SH-SY5Y (cell line): Measurements from ENCODE around the gene TMEM87A.

Experiments used
- GATA2 ChIP-seq: IDR thresholded peaks from 2 replicates; pipeline ENCODE4 v1.6.1; 2011; ENCODE audit warnings: mild to moderate bottlenecking, low read depth, low read length
- GATA3 ChIP-seq: IDR thresholded peaks from 2 replicates; pipeline ENCODE4 v1.6.1; 2011; ENCODE audit warnings: low read depth, mild to moderate bottlenecking, low read length, moderate library complexity

DNA sequence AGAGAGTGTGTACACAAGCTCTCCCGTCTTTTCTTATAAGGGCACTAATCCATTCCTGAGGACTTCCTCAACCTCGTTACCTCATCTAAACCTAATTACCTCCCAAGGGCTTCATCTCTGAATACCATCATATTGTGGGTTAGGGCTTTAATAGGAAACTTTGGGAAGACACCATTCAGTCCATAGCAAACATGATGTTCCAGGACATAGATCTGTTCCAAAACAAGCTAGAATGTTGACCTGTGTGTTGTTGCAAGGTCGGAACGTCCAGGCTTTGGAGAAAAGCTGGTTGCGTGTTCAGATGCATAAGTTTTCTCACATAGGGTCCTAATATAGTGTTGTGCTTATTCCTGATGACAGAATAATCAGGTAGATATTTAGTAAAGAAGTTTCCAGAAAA, 9.7 kb upstream of the TMEM87A start:
- no peak for TF ChIP-seq GATA2
- TF ChIP-seq GATA3, result no peak
